HG03432 (cell line): Measurements from ENCODE around the gene SLC1A4.
A peak's percentile ranks its signal among the peaks of the same experiment; 100 is the strongest.
"Not testable (repeated sequence)": the region's sequence is repeated elsewhere in the genome, so short reads cannot be mapped to it uniquely, and the experiment has no call there.

Source experiments
- ATAC-seq: cut with Tn5 transposase; IDR thresholded peaks from one replicate; pipeline ENCODE4 v1.9.1; 2021; ENCODE audit warnings: mild to moderate bottlenecking, moderate library complexity; ENCODE audit not compliant: unreplicated experiment

The SLC1A4 gene

DNA sequence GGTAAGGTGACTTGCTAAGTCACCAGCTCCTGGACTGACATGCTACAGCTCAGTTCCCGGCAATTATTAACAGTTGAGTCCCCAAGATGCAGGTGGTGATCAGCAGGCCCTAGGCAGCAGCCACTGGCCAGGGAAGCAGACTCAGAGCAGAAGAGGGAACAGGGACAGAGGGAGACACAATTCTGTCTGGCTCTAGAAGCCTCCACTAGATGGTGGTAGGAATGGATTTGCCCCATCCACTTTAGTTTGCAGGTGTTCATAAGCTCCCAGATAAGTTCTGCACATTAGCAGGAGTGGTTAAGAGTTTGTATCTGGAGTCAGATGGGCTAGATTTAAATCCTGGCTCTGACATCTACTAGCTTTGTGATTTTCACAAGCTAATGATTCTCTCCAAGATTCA is 25.5 kb upstream of the SLC1A4 start:
- ATAC-seq: no peak

DNA sequence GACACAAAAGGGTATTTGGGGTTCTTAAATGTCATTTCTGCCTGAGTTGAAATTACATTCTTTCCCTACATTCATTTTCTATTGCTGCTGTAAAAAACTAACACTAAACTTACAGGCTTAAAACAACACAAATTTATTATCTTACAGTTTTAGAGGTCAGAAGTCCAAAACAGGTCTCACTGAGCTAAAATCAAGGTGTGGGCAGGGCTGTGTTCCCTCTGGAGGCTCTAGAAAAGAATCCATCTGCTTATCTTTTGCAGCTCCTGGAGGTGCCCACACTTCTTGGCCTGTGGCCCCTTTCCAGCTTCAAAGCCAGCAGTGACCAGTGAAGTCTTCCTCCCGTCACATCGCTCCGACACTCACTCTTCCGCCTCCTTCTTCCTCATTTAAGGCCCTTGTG is 23.2 kb upstream of the SLC1A4 start:
- no peak for ATAC-seq

DNA sequence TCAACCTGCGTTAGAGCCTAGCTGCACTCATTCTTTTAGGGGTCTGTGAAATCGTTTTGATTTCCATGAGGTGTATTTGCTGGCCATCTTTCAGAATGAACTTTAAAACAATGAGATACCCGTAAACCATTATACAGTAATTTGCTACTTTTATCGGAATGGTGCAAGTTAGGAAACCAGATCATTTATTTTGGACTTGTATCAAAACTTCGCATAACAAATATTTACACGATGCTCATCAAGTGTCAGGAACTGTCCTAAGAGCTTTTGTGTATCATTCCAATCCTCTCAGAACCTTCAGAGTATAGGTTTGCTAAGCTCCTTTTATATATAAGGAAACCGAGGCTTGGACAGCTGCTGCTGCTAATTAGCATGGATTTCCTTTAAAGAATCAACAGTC is 22.4 kb upstream of the SLC1A4 start:
- ATAC-seq: no peak

DNA sequence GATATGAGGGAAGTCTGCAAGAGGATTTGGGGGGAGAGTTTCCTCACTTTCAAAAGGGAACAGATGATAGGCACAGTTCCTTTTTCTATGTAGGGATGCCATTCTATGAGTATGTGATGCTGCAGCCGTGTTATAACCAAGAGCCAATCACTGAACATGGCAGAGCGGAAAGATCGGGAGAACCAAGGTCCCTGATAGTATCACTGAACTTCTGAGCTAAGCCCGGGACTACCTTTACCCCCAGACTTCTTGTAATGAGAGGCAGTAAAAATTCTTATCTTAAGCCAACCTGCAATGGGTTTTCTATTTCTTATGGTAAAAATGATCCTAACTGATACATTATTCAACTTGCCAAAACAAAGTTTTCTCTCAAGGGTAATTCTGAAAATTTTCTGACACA is 21.6 kb upstream of the SLC1A4 start:
- ATAC-seq: no peak

DNA sequence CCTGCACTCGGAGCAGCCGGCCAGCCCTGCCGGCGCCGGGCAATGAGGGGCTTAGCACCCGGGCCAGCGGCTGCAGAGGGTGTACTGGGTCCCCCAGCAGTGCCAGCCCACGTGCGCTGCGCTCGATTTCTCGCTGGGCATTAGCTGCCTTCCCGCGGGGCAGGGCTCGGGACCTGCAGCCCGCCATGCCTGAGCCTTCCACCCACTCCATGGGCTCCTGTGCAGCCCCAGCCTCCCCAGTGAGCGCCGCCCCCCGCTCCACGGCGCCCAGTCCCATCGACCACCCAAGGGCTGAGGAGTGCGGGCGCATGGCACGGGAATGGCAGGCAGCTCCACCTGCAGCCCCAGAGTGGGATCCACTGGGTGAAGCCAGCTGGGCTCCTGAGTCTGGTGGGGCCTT is 20.1 kb upstream of the SLC1A4 start:
- not testable (repeated sequence) for ATAC-seq

DNA sequence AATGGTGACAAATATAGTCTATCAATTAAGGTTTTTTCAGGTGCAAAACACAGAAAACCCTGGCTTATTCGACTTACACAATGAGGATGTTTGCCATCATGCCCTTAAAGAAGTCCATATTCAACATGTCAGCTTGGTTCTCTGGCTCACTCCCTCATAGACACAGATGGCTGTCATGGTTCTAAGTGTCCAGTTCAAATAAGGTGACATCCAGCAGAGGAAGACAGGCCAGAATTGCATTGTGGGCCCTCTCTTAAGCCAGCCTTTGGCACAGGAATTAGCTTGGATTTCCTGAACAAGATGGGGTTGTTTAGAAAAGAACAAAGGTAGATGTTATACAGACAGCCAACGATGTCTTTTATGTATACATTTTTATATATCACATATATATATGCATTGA is 18.7 kb upstream of the SLC1A4 start:
- no peak for ATAC-seq

DNA sequence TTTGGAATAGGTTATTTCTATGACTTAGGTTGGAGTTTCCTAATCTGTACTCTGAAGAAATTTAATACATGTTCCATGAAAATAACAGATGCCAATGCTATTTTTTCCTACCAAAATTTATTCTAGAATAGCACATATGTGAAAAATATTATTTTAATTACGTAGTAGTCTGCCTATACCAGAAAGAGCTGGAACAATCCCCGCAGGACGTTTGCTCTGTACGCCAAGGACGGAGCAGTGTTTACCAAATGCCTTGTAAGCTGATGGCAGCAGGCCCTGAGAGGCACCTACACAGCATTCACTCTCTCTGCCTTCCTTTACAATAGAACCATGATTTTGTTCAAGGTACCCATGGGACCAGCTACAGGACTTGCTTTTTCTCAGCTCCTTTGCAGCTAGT is 16.8 kb upstream of the SLC1A4 start:
- no peak for ATAC-seq

DNA sequence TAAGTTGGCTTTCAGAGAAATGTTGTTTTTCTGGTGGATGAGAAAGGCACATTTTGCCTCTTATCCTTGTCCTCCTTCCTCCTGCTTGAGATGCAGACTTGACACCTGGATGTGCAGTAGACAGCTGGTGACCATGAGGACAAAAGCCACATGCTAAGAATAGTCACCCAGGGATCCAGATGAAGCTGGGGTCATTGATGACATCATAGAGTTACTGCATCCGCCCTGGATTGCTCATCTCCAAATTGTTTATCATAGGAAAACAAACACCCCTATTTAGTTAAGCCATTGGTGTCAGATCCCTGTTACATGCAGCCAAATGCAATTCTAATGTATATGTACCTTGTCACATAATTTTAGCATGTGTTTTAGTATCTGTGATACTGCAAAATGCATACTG is 16.3 kb upstream of the SLC1A4 start:
- ATAC-seq: no peak

DNA sequence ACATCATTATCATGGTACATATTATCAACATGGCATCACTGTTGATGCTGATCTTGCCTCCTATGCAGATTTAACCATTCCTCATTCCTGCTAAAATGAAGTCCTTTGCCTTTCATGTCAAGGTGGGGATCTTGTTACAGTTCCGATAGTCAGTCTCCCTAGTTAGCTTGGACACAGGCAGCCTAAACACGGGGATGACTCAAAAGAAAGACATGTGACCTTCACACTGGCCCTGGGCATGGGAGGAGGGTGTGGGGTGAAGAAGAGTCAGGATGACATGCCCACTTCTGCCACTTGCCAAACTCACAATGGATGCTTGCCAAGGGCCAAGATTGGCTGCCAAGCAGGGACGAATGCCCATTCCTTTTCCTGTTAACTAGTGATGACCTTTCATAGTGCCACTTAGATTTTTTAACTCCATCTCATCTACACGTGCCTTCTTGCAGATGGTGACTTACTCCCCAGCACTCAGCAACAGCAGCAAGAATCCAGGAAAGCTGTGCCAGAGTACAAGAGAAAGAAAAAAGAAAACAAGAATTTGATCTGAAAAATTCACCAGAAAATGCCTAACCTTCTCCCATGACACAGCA is 13.9 kb upstream of the SLC1A4 start:
- ATAC-seq: no peak

DNA sequence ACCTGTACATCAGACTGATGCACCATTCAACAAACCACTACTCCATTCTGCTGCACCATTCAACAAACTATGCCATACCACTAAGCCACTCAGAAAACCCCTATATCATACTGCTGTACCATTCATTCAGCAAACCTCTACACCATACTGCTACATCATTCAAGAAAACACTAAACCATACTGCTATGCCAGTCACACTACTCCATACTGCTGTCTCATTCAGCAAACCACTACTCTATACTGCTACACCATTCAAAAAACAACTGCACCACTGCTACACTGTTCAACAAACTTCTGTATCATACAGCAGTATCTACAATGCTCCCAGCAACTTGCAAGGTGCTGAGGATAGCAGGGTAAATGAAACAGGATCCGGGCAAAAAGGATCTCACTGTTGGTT is 12.9 kb upstream of the SLC1A4 start:
- ATAC-seq: no peak

DNA sequence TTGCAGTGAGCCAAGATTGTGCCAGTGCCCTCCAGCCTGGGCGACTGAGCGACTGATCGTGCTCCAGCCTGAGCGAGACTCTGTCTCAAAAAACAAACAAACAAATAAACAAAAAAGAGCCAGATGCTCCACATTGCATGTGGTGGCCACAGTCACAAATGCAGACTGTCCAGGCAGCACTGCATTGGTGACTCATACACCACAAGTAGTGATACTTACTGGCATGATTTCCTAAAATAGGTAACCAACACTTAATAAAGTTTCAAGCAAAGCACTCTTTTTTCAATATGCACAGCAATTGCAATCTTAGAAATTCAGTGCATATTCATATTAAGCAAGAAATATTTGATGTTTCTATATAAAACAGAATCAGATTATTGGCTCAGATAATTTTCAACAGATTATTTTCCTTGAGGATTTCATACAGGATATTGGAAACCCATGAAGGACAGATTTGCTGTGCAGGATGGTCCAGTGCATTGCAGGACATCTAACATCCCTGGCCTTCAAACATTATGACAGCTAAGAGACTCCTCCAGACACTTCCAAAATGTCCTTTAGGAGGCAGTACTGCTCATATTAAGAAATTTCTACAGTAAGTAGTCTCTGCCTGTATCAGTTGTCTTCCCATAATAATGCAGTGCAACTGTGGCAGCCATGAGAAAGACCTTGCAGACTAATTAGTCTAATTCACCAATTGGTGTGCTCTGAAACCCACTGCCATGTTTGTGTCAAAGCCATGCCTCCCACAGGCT is 10.5 kb upstream of the SLC1A4 start:
- peak; percentile 42 for ATAC-seq

DNA sequence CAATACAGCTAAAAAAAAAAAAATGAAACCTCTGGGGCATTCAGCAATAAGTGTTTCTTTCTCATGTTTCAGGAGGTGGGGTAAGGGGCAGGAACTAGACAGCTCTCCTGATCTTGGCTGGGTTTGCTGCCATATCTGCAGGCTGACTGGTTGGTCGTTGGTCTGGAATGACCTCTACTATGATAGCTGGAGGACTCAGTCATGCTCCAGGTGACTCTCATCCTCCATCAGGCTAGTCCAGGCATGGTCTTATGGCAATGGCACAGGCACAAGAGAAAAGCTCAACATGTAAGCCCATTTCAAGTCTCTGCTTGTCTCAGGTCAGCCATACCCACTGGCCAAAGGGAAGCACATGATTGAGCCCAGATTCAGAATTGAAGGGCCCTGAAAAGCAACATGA is 9.5 kb upstream of the SLC1A4 start:
- peak; percentile 29 for ATAC-seq

DNA sequence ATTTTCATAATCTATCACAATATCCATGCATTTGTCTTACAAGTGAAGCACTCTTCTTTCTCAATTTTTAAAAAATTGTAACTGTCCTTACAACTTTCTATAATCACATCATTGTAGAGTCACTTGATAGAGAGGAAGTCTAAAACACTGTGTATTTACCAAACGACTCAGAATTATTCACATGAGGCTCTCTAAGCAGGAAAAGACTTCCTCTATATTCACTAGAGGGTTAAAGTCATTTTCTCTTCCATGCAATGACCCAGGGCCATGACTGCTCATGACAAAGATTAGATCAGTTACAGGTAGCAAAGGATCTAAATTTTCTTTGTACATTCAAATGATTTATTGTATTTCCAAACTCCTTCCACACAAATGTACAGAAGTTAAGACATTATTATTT is 9.0 kb upstream of the SLC1A4 start:
- ATAC-seq: no peak

DNA sequence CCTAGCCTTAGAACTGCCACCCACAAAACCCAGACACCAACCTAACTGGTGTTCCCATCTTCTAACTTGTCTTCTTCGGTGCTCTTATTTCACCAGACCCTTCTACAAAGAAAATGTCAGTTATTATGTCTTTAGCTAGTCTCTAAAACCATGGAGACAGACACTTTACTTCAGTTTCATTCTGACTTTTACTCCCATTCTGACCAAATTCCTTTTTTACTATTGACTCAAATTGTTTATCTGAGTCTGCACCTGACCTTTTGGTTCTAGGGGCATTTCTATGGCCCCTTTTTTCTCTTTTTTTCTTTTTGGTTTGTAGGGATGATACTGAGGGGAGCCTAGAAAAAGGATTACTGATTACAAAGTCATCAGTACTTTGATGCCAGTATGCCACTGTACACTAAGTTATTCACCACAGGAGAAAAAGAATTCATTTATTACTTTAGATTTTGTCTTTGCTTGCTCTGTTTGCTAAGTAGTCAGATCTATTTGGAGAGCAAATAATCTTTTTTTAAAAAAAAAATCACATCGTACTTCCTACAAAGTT is 6.8 kb upstream of the SLC1A4 start:
- ATAC-seq: peak; percentile 63

DNA sequence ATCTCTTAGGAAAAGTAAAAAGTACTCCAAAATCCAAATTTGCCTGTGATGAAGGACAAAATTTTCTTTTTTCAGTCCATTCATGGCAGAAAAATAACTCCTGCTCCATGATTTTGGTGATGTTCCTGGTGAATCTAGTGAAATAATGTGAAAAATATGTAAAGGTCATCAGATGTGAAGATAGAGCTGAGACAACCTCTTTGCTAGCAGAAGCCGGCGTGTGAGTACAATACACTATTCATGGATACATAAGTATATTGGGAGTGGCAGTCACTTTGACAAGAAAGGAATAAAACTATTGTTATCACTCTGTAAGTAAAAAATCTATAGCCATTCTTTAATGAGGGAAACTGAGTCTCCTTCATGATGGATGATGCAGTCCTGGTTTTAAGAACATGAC is 6.3 kb upstream of the SLC1A4 start:
- no peak for ATAC-seq

DNA sequence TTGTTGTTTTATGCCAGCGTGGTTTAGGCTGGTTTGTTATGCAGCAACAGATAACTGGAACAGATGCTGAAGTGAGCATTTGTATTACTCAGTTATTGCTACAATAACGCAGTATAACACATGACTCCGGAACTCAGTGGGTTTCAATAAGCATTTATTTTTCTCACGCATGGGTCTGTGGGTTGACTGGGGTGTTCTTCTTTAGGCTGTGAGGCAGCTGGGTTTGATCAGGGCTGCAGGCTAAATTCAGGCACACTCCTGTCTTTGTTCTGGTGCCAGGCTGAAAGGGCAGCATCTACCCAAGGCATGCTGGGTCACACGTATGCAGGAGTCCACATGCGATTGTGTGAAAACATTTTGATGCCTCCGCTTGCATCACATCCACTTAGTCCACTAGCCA is 3.8 kb upstream of the SLC1A4 start:
- ATAC-seq: no peak

DNA sequence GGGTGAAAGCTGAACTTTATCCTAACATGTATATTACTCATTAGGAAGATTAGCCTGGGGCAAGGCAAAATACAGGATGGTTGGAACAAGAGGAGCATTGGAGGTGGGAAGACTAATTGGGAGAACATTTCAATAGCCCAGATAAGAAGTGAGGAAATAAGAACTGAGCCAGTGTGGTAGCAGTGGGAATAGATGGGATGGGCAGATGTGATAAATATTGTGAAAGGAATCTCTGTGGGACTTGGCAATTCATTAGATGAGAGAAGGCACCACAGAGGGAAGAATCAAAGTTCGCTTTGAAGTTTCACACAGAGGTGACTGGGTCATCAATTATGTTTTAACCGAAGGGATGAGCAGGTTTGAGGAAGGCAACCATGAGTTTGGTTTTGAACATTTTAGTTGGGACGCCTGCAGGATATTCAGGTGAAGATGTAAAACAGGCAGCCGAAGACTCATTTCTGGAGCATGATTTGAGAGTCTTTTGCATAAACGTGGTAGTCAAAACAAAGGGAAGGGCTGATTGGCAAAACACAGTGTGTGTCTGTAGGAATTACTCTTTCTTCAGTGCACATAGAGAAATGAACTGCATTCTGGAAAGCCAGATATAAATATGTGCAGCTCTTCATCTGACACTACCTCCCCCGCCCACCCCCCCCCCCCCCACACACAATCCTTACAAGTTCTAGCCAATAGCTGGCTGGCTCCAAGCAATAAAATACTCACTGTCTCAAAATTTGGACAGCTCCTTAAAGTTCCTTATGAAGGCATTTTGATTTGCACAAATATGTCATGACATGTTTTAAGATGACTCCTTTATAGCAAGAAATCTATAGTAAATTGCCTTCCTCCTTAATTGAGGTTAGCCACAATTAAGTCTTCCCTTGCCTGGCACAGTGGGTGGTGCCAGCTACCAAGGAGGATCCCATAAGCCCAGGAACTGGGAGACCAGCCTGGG is 1.9 kb upstream of the SLC1A4 start:
- peak; percentile 11 for ATAC-seq

DNA sequence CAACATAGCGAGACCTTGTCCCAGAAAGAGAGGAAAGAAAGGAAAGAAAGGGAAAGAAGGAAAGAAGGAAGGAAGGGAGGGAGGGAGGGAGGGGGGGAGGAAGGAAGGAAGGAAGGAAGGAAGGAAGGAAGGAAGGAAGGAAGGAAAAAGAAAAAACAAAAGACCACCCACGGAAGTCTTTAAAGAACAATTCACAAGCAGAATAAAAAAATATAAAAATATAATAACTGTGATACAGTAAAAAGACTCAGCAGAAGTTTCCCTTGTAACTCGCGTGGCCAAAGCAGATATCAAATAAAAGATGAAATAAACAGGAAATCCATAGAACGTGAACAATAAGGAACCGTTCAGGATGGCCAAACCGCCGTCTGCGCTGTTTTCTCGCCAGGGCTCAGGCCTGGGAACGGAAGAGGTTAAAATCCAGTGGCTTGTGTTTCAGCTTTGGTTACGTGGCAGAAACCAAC is 1.2 kb upstream of the SLC1A4 start:
- no peak for ATAC-seq

DNA sequence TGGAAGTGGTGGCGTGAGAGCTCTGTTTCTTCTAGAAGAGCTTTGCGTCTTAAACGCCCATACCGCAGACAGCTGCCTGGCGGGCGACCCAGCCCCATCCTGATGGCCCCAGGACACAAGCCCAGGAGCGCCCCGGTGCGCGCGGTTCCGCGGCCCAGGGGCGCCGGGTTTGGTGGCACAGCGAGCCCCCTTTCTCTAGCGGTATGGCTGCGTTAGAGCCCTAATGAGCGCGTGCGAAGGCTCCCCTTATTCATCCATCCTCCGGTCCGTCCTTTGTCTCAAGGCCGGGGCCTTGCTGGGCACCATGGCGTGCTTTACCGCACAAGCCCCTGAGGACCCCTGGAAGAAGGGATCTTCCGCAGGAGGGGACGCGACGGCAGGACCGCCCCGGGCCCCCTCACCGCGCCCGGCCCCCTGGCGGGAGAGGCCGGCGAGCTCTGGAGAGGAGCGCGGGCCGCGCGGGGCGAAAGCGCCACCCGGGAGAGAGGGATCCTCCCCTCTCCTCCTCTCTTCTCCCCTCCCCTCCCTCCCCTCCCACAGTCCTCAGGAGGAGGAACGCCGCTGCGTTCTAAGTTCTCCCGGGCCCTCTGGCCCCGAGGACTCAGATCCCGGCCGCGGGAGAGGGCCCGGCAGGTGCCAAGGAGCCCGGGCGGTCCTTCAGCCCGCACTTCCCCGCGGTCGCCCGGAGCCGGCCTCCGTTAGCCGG is 626 bp upstream of the SLC1A4 start:
- peak; percentile 32 for ATAC-seq

DNA sequence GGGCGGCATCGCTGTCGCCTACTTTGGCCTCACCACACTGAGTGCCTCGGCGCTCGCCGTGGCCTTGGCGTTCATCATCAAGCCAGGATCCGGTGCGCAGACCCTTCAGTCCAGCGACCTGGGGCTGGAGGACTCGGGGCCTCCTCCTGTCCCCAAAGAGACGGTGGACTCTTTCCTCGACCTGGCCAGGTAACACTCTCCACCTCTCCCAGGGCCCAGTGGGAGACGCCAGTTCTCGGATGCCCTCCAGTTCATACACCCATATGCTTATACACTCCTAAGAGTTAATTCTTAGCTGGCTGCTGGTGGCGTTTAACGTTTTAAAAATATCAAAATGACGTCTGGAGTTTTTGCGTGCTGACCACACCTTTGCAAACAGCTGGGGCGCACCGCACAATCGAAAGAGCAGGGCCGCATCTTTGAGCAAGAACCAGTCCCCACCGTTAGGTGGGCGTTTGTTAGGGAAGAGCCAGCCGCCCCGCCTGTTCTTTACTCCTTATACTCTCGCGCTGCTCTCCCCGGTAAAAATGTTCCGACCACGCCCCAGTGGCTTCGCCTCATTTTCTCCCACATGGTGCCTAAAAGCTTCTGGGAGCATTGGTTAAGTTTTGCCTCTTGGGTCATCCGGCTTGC is 899 bp downstream of the SLC1A4 start:
- ATAC-seq: no peak
